ENCODE data around the gene TEPSIN. TPM values are rescaled to one million over a fixed set of nuclear protein-coding genes. Genes with fewer than 3 reads are reported as not detected.

Gene TEPSIN
- total RNA-seq, 4 donors from 2014 or later, result 19.5 to 31.6 (median 23.5) TPM

DNA sequence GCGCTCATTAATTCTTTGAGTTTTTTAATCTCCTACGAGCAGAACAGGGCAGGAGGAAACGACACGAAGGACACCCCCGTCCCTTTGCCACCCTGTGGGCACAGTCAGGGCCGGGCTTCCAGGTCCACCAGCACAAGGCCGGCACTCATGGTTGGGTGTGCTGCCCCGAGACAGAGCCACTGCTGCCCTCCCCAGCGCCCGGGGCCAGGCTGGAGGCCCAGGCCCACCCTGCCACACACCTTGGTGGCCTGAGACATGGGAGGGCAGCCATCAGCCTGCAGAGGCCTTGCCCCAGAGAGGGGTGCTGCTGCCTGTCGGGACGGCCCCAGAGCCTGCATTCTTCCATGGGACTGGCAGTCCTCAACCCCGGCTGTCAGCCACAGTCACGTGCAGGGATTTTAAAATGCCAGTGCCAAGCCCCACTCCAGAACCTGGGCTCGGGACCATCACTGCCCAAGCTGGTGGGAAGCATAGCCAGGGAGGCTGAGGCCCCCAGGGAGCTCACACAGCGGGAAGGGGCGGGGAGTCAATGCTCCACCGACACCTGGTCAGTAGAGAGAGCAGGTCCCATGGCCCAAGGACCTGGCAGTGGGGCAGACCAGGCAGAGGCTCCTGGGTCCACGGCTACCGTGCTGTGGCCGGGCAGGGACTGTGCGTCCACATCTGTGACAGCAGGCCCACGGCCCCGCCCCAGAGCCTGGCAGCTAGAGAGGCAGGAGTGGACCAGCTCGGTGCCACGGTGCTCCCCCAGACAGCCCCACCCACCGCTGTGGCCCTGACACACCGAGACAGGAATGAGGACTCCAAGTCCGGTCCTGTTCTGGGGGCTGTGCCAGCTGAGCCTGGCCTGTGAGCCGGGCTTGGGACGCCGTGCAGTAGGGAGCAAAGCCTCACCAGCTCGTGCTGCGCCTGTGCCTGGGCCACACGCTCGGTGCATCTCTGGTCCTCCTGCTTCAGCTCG is 43.6 kb downstream of the TEPSIN start:
- Histone ChIP-seq H3K27me3 (no peaks in the 10 kb centered on the region), H3K27ac (replicated peaks in 1 of 4) (no peak overlapping the region), H3K36me3 (peaks cover 0 to 75% (median 41%) of the 10 kb centered on the region in 4 donors), H3K4me1 (peaks cover 0 to 19% (median 7%) of the 10 kb centered on the region in 4 donors), H3K4me3 (no peak overlapping the region), H3K9me3 (no peaks in the 10 kb centered on the region)
- no peak for DNase-seq (ENCODE audit: extremely low spot score)
- TF ChIP-seq EP300 (IDR thresholded peaks at IDR 0.05) (no peak), POLR2AphosphoS5 (IDR thresholded peaks at IDR 0.05) (no peak), POLR2A (IDR thresholded peaks at IDR 0.05; ENCODE audit: low read depth) (no peak)
- TF ChIP-seq, protein P1, sequence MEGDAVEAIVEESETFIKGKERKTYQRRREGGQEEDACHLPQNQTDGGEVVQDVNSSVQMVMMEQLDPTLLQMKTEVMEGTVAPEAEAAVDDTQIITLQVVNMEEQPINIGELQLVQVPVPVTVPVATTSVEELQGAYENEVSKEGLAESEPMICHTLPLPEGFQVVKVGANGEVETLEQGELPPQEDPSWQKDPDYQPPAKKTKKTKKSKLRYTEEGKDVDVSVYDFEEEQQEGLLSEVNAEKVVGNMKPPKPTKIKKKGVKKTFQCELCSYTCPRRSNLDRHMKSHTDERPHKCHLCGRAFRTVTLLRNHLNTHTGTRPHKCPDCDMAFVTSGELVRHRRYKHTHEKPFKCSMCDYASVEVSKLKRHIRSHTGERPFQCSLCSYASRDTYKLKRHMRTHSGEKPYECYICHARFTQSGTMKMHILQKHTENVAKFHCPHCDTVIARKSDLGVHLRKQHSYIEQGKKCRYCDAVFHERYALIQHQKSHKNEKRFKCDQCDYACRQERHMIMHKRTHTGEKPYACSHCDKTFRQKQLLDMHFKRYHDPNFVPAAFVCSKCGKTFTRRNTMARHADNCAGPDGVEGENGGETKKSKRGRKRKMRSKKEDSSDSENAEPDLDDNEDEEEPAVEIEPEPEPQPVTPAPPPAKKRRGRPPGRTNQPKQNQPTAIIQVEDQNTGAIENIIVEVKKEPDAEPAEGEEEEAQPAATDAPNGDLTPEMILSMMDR (IDR thresholded peaks at IDR 0.05), result no peak
- 95% methylated on average over 10 of the region's 37 CpGs for WGBS
- intact Hi-C loops (cut with DNase I), result loop anchor here (5.0 kb wide), 1 partner anchor 53 kb away; no protein-coding TSS in a partner anchor

DNA sequence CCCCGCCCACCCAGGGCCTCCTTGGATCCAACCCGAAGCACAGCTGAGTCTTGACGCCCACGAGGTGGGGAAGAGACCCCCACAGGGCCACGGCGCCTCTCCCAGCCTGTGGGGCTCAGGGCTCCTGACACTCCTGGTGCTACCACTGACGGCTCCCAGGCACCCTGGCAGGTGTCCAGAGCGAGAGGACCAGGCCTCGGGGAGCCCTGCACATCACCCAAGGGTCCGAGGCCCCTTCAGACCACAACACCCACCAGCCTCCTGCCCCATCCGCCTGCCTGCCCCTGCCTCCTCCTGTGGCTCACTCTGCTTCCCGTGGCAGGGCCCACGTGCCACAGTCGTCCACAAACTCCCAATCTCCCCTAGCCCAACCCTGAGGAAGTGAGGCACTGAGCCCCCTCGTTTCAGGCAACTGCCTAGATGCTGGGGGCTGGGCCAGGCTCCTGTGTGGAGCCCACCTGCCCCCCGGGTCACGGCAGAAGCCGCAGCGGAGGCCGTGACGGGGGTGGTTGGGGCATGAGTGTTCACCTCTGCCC is 44.6 kb downstream of the TEPSIN start:
- Histone ChIP-seq H3K9me3 (no peaks in the 10 kb centered on the region), H3K27me3 (no peaks in the 10 kb centered on the region), H3K4me1 (peaks cover 0 to 19% (median 7%) of the 10 kb centered on the region in 4 donors), H3K27ac (replicated peaks in 1 of 4) (no peak overlapping the region), H3K36me3 (peaks cover 0 to 75% (median 43%) of the 10 kb centered on the region in 4 donors), H3K4me3 (no peak overlapping the region)
- WGBS, result 78% methylated on average over 11 of the region's 21 CpGs
- intact Hi-C loops (cut with DNase I), result no loop called here
- DNase-seq (ENCODE audit: extremely low spot score), result no peak
- TF ChIP-seq, protein P1 (IDR thresholded peaks at IDR 0.05), result no peak
- no peak for TF ChIP-seq POLR2AphosphoS5 (IDR thresholded peaks at IDR 0.05)
- no peak for TF ChIP-seq EP300 (IDR thresholded peaks at IDR 0.05)
- no peak for TF ChIP-seq POLR2A (IDR thresholded peaks at IDR 0.05; ENCODE audit: low read depth)

DNA sequence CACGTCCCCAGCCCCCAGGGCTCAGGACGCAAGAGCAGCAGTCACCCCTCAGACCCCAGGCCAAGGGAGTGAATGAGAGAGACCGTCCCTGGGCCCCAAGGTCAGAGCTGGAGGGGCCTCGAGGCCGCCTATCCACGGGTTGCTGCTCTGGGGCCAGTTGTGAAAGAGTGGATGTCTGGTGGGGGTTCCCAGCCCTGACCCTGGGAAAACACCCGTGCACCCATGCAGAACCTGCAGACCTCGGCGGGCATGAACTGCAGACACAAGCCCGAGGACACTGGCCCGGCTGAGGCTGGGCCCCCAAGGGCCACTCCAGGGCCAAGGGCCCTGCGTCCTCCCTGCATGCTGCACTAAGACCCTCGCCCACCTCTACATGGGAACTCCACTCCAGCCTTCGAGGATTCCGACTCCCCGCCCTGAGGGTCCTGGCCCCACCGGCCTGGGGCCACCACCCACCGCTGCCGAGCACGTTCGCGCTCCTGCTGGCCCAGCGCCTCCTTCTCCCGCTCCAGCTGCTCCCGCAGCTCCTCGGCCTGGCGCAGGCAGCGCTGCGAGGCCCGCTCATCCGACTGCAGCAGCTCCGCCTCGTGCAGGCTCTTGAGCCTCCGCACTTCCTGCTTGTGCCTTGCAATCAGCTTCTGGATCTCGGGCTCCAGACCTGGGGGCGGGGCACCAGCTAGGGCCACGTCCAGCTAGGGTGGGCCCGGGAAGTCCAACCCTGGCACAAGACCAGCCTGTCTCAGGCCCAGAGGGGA is 45.2 kb downstream of the TEPSIN start:
- intact Hi-C loops (cut with DNase I), result no loop called here
- Histone ChIP-seq H3K36me3 (peaks cover 0 to 74% (median 38%) of the 10 kb centered on the region in 4 donors), H3K27ac (replicated peaks in 1 of 4) (no peak overlapping the region), H3K27me3 (no peaks in the 10 kb centered on the region), H3K9me3 (no peaks in the 10 kb centered on the region), H3K4me1 (peaks cover 0 to 19% (median 4%) of the 10 kb centered on the region in 4 donors), H3K4me3 (no peak overlapping the region)
- DNase-seq (ENCODE audit: extremely low spot score), result no peak
- 94% methylated on average over 20 of the region's 38 CpGs for WGBS
- TF ChIP-seq, protein P1 (IDR thresholded peaks at IDR 0.05), result no peak
- TF ChIP-seq EP300 (IDR thresholded peaks at IDR 0.05), result no peak
- TF ChIP-seq POLR2A (IDR thresholded peaks at IDR 0.05; ENCODE audit: low read depth), result no peak
- TF ChIP-seq POLR2AphosphoS5 (IDR thresholded peaks at IDR 0.05), result no peak

DNA sequence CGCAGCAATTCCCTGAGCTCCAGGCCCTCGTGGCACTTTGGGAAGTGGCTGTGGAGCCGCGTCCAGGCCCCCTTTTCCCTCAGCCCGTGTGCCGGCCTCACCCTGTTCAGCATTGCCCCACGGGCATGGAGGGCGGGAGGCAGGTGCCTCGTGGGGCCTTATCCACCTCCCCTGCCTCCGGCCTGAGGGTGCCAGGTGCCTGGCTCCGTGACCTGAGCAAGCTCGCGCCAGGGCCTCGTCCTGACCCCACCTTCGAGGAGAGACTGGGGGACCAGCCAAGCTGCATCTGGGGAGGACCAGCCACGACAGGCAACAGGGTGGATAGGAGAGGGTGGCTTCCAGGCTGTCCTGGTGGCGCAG is 45.8 kb downstream of the TEPSIN start:
- no peak for TF ChIP-seq POLR2AphosphoS5 (IDR thresholded peaks at IDR 0.05)
- TF ChIP-seq, protein P1 (IDR thresholded peaks at IDR 0.05), result no peak
- TF ChIP-seq EP300 (IDR thresholded peaks at IDR 0.05), result no peak
- TF ChIP-seq POLR2A (IDR thresholded peaks at IDR 0.05; ENCODE audit: low read depth), result no peak
- 91% methylated on average over 4 of the region's 17 CpGs for WGBS
- Histone ChIP-seq H3K27me3 (no peaks in the 10 kb centered on the region), H3K4me1 (peaks cover 0 to 19% (median 3%) of the 10 kb centered on the region in 4 donors), H3K9me3 (no peaks in the 10 kb centered on the region), H3K27ac (replicated peaks in 1 of 4) (no peak overlapping the region), H3K36me3 (peaks cover 0 to 68% (median 34%) of the 10 kb centered on the region in 4 donors), H3K4me3 (no peak overlapping the region)
- intact Hi-C loops (cut with DNase I), result no loop called here
- no peak for DNase-seq (ENCODE audit: extremely low spot score)

Data from esophagus muscularis mucosa (tissue), 4 donors.